Melanocyte of skin (primary cell): Measurements from ENCODE around the gene SYTL4. TPM values are rescaled to one million over a fixed set of nuclear protein-coding genes. Genes with fewer than 3 reads are reported as not detected.

Experiments
- total RNA-seq, 2 donors: library from RNA; depleted of rRNA; stranded (reverse); fragments of >200 nt; gene quantifications; 2 replicates each; pipeline ENCODE4 v1.2.3, GENCODE V29; 2012

Gene SYTL4
- 1 to 10 TPM; 2.4 to 5.0 TPM for total RNA-seq

DNA sequence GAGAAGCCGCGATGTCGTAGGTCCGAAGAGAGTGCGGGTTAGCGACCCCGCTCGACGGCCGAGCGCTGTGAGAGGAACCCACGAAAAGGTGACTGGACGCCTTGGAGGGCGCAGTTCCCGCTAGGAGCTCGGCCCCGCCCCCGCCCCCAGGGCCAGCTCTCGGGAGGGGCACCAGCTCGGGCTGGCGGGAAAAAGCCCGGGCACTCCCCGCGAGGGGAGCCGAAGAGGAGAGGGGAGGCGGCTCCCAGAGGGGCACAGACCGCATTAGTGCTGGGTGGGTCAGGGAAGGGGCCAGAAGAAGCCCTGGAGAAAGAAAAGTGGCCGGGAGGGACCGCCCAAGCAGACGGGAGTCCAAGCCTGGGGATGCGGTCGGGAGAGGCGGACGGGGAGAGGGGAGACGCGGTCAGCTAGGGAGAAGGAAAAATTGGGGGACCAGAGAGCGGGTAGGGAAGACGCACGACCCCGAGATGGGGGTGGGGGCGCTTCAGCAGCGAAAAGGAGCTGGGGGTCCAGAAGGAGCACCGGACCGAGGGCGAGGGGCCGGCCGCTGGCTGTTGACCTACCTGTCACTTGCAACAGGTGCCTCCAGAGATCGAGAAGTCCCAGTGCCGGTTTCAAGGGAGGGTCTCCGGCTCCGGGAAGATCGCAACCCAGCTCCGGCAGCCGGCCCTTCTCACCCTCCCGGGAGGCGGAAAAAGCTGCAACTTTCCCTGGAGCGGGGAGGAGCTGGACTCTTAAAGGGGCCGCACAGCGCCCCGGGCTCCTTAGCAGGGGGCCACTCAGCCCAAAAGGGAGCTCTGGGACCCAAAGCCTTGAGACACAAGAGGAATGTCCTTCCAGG, at the start of gene SYTL4:
Gene SYTL4, minus strand, starts transcription at position 681 of the 841 bp plus-strand sequence. CDS start 30,084 bp downstream, outside the sequence.

GRCh38 chrX:100643956-100644860, 87.7 kb downstream of the SYTL4 start, which contains the start of gene SRPX2:
Gene SRPX2, plus strand, starts transcription at chrX:100644199. Its CDS starts 2,124 bp downstream, at chrX:100646323.

GRCh38 chrX:100636321-100636991, 95.5 kb downstream of the SYTL4 start, which contains the start of gene TSPAN6:
Gene TSPAN6, minus strand, starts transcription at chrX:100636806. Its CDS starts 112 bp downstream, at chrX:100636694.

Other genes starting within 250 kb of the SYTL4 start
- gene TNMD, start 147.2 kb downstream of the SYTL4 start, total RNA-seq, result not detected
- gene TSPAN6, start 95.3 kb downstream of the SYTL4 start, total RNA-seq, result 10 to 100 TPM; 16.0 to 16.9 TPM
- gene SRPX2, start 87.9 kb downstream of the SYTL4 start, total RNA-seq, result 10 to 100 TPM in 1 of 2 donors, 1 to 10 TPM in 1; 9.0 to 11.0 TPM
- gene CSTF2, start 88.3 kb upstream of the SYTL4 start, total RNA-seq, result 10 to 100 TPM; 18.9 to 25.3 TPM
- gene NOX1, start 142.2 kb upstream of the SYTL4 start, total RNA-seq, result not detected
- gene XKRX, start 196.8 kb upstream of the SYTL4 start, total RNA-seq, result under 1 TPM; under 0.01 TPM
- not detected for gene ARL13A, start 237.6 kb upstream of the SYTL4 start, total RNA-seq